H9 (cell line): ENCODE measurements around the gene GNE. TPM values are rescaled to one million over a fixed set of nuclear protein-coding genes. Genes with fewer than 3 reads are reported as not detected.

Experiments
- DNase-seq: peaks from one replicate; pipeline ENCODE4 v3.0.0-alpha.2; 2017
- H2AFZ ChIP-seq: one replicate; pipeline ENCODE4 v1.6.1; 2013; ENCODE audit warnings: mild to moderate bottlenecking, low read length, control low read depth, moderate library complexity
- H2AK5ac ChIP-seq: 2 replicates; pipeline ENCODE4 v1.6.1; 2013; ENCODE audit warnings: low read length, control low read depth, mixed read lengths; ENCODE audit not compliant: insufficient read length
- H2BK120ac ChIP-seq: one replicate; pipeline ENCODE4 v1.6.1; 2013; ENCODE audit warnings: low read depth, mild to moderate bottlenecking, low read length, control low read depth, inconsistent platforms; ENCODE audit not compliant: poor library complexity, severe bottlenecking
- H2BK12ac ChIP-seq: 2 replicates; pipeline ENCODE4 v1.6.1; 2013; ENCODE audit warnings: low read length, control low read depth, mixed read lengths, low read depth; ENCODE audit not compliant: insufficient read length
- H2BK15ac ChIP-seq: 2 replicates; pipeline ENCODE4 v1.6.1; 2013; ENCODE audit warnings: low read depth, low read length, control low read depth
- H2BK20ac ChIP-seq: one replicate; pipeline ENCODE4 v1.6.1; 2013; ENCODE audit warnings: low read depth, mild to moderate bottlenecking, low read length, control low read depth, inconsistent platforms; ENCODE audit not compliant: poor library complexity, severe bottlenecking
- H2BK5ac ChIP-seq: 2 replicates; pipeline ENCODE4 v1.6.1; 2013; ENCODE audit warnings: low read length, control low read depth, mixed read lengths; ENCODE audit not compliant: insufficient read length
- H3K14ac ChIP-seq: 2 replicates; pipeline ENCODE4 v1.6.1; 2013; ENCODE audit warnings: low read length, control low read depth; ENCODE audit not compliant: insufficient read depth
- H3K18ac ChIP-seq: 2 replicates; pipeline ENCODE4 v1.6.1; 2013; ENCODE audit warnings: low read depth, mild to moderate bottlenecking, mixed read lengths, low read length, control low read depth; ENCODE audit not compliant: insufficient read length
- H3K23ac ChIP-seq: 2 replicates; pipeline ENCODE4 v1.6.1; 2013; ENCODE audit warnings: low read length, control low read depth, mixed read lengths, low read depth; ENCODE audit not compliant: insufficient read length
- H3K23me2 ChIP-seq: 2 replicates; pipeline ENCODE4 v1.6.1; 2013; ENCODE audit warnings: low read depth, mild to moderate bottlenecking, mixed read lengths, low read length, control low read depth; ENCODE audit not compliant: insufficient read length, poor library complexity, severe bottlenecking
- H3K27ac ChIP-seq: 2 replicates; pipeline ENCODE4 v1.5.1; 2013; ENCODE audit warnings: low read length, control low read depth, mixed read lengths, low read depth; ENCODE audit not compliant: insufficient read length
- H3K27me3 ChIP-seq: 2 replicates; pipeline ENCODE4 v1.6.1; 2013; ENCODE audit warnings: low read length, control low read depth, inconsistent platforms; ENCODE audit not compliant: insufficient read depth
- H3K4ac ChIP-seq: 2 replicates; pipeline ENCODE4 v1.6.1; 2013; ENCODE audit warnings: low read depth, mild to moderate bottlenecking, control low read depth, inconsistent platforms, low read length, moderate library complexity
- H3K4me1 ChIP-seq: 2 replicates; pipeline ENCODE4 v1.6.1; 2013; ENCODE audit warnings: low read length, control low read depth, inconsistent platforms; ENCODE audit not compliant: insufficient read depth
- H3K4me2 ChIP-seq: 2 replicates; pipeline ENCODE4 v1.6.1; 2013; ENCODE audit warnings: low read length, control low read depth, mixed read lengths; ENCODE audit not compliant: insufficient read length, insufficient read depth
- H3K56ac ChIP-seq: 2 replicates; pipeline ENCODE4 v1.6.1; 2013; ENCODE audit warnings: low read depth, mild to moderate bottlenecking, mixed read lengths, low read length, control low read depth; ENCODE audit not compliant: insufficient read length
- H3K79me1 ChIP-seq: 2 replicates; pipeline ENCODE4 v1.6.1; 2013; ENCODE audit warnings: low read depth, mild to moderate bottlenecking, moderate library complexity, low read length, control low read depth, inconsistent platforms; ENCODE audit not compliant: insufficient read depth, poor library complexity, severe bottlenecking
- H3K79me2 ChIP-seq: 2 replicates; pipeline ENCODE4 v1.6.1; 2013; ENCODE audit warnings: low read length, control low read depth, inconsistent platforms; ENCODE audit not compliant: insufficient read depth
- H3K9ac ChIP-seq: 2 replicates; pipeline ENCODE4 v1.6.1; 2013; ENCODE audit warnings: low read length, control low read depth, mixed read lengths; ENCODE audit not compliant: insufficient read length; ENCODE audit errors: extremely low read depth
- H3K9me3 ChIP-seq: one replicate; pipeline ENCODE4 v1.6.1; 2013; ENCODE audit warnings: low read depth, low read length, inconsistent platforms; ENCODE audit not compliant: control insufficient read depth
- H3T11ph ChIP-seq: one replicate; pipeline ENCODE4 v1.6.1; 2013; ENCODE audit warnings: mild to moderate bottlenecking, low read length, control low read depth, inconsistent platforms
- H4K20me1 ChIP-seq: one replicate; pipeline ENCODE4 v1.6.1; 2013; ENCODE audit not compliant: control insufficient read depth, insufficient read length, insufficient read depth
- H4K5ac ChIP-seq: 2 replicates; pipeline ENCODE4 v1.6.1; 2013; ENCODE audit warnings: low read depth, mild to moderate bottlenecking, mixed read lengths, low read length, control low read depth; ENCODE audit not compliant: insufficient read length
- H4K8ac ChIP-seq: replicated peaks from 2 replicates; pipeline ENCODE4 v1.6.1; 2013; ENCODE audit warnings: low read length, control low read depth, mixed read lengths, low read depth; ENCODE audit not compliant: insufficient read length
- H4K91ac ChIP-seq: 2 replicates; pipeline ENCODE4 v1.6.1; 2013; ENCODE audit warnings: low read depth, mild to moderate bottlenecking, moderate library complexity, mixed read lengths, low read length, control low read depth; ENCODE audit not compliant: insufficient read length
- H3K27ac Mint-ChIP-seq, 3 experiments: 2 replicates in 2 of 3; 3 replicates in 1 of 3; pipeline ENCODE4 v1.8.0; 2020 to 2021; ENCODE audit warnings: mixed read lengths in 3 of 3, mild to moderate bottlenecking in 1 of 3, moderate library complexity in 1 of 3
- H3K27me3 Mint-ChIP-seq: 2 replicates; pipeline ENCODE4 v1.8.0; 2021; ENCODE audit warnings: low read depth, mild to moderate bottlenecking, moderate library complexity, mixed read lengths
- H3K36me3 Mint-ChIP-seq, 3 experiments: 2 replicates in 2 of 3; 3 replicates in 1 of 3; pipeline ENCODE4 v1.8.0; 2020 to 2021; ENCODE audit warnings: low read depth in 3 of 3, mixed read lengths in 3 of 3; ENCODE audit not compliant: insufficient read depth in 1 of 3
- H3K4me1 Mint-ChIP-seq, 2 experiments: 2 replicates each; pipeline ENCODE4 v1.8.0; 2020; ENCODE audit warnings: mixed read lengths in 2 of 2
- H3K4me3 Mint-ChIP-seq, 2 experiments: 2 replicates in 1 of 2; 3 replicates in 1 of 2; pipeline ENCODE4 v1.8.0; 2020 to 2021; ENCODE audit warnings: mild to moderate bottlenecking in 2 of 2, mixed read lengths in 2 of 2, moderate library complexity in 1 of 2
- H3K9me3 Mint-ChIP-seq, 2 experiments: 2 replicates in 1 of 2; 3 replicates in 1 of 2; pipeline ENCODE4 v1.8.0; 2020; ENCODE audit warnings: mild to moderate bottlenecking in 2 of 2, mixed read lengths in 2 of 2, moderate library complexity in 1 of 2
- CTCF ChIP-seq: fragments of 200-600 bp; sonication (generic); conservative IDR thresholded peaks from 3 replicates; pipeline ENCODE4 v1.8.0; 2021; ENCODE audit warnings: antibody characterized with exemption, mild to moderate bottlenecking
- WGBS: extraction: QIAGEN DNeasy Blood & Tissue Kit; methylation state at CpG from one replicate; pipeline ENCODE4 v1.1.7; 2013; ENCODE audit warnings: missing lambda C conversion rate, low lambda C conversion rate, mixed read lengths; ENCODE audit not compliant: insufficient read length; ENCODE audit errors: extremely low coverage; 5-methylcytosine and 5-hydroxymethylcytosine counted together
- total RNA-seq: library from RNA; stranded (reverse); gene quantifications from 2 replicates; pipeline ENCODE4 v1.2.1, GENCODE V29; 2021

GNE gene
- total RNA-seq, 1 experiment from 2014 or later: 6.3 TPM

GRCh38 chr9:36289836-36290435 lies 31.7 kb upstream of the GNE start:
- TF ChIP-seq CTCF: no peak
- no peak for DNase-seq
- Histone ChIP-seq H3K14ac (no peak overlapping the region), H3K4ac (no peak overlapping the region), H2BK15ac (no peak overlapping the region), H3K23ac (no peak overlapping the region), H3K27ac (no peak overlapping the region), H2BK5ac (no peak overlapping the region), H4K5ac (no peak overlapping the region), H4K20me1 (no peaks in the 10 kb centered on the region), H2BK120ac (no peak overlapping the region), H2BK20ac (no peak overlapping the region), H3K56ac (no peak overlapping the region), H3K18ac (no peak overlapping the region), H3K79me1 (no peaks in the 10 kb centered on the region), H3K23me2 (no peaks in the 10 kb centered on the region), H3K79me2 (no peaks in the 10 kb centered on the region), H2AK5ac (no peak overlapping the region), H3K27me3 (no peaks in the 10 kb centered on the region), H3K9me3 (no peaks in the 10 kb centered on the region), H2BK12ac (no peak overlapping the region), H2AFZ (no peak overlapping the region), H3K4me2 (no peak overlapping the region), H3K9ac (no peak overlapping the region), H3T11ph (no peak overlapping the region), H4K91ac (no peak overlapping the region), H4K8ac (no peak overlapping the region), H3K4me1 (no peaks in the 10 kb centered on the region)
- Mint-ChIP-seq H3K27ac (no peak overlapping the region), H3K27me3 (no peaks in the 10 kb centered on the region), H3K36me3 (no peaks in the 10 kb centered on the region), H3K4me1 (peaks cover 7 to 11% of the 10 kb centered on the region in 2 experiments), H3K4me3 (no peak overlapping the region; a peak in 1 of 5 replicates), H3K9me3 (no peaks in the 10 kb centered on the region; a peak in 1 of 5 replicates)
- WGBS: no CpG with 5 or more reads among the region's 3 CpGs
